Inflammatory macrophage treated with lipopolysaccharide for 1 hour (primary cell): Measurements from ENCODE around the gene DLG2.

Source experiments
- DNase-seq, 2 donors: peaks; one replicate each; pipeline ENCODE4 v3.0.0-alpha.2; 2020 to 2022

Gene DLG2

GRCh38 chr11:83689144-83689780 is 1937.9 kb downstream of the DLG2 start:
- DNase-seq: no peak

GRCh38 chr11:83687787-83688186 is 1939.4 kb downstream of the DLG2 start:
- DNase-seq: no peak

- no peak for DNase-seq
These were observed 1941.4 kb downstream of the DLG2 start for GRCh38 chr11:83685730-83686129.

GRCh38 chr11:83684071-83684470 is 1943.1 kb downstream of the DLG2 start:
- no peak for DNase-seq

- no peak for DNase-seq
These were observed 1944.6 kb downstream of the DLG2 start for GRCh38 chr11:83682611-83682973.

GRCh38 chr11:83681906-83682610 is 1945.1 kb downstream of the DLG2 start:
- DNase-seq: no peak

- no peak for DNase-seq
These were observed 1945.9 kb downstream of the DLG2 start for GRCh38 chr11:83681031-83681781.

- no peak for DNase-seq
These were observed 1946.8 kb downstream of the DLG2 start for GRCh38 chr11:83680321-83680720.

- DNase-seq: no peak
These were observed 1948.1 kb downstream of the DLG2 start for GRCh38 chr11:83678831-83679584.

GRCh38 chr11:83677730-83678129 is 1949.4 kb downstream of the DLG2 start:
- DNase-seq: no peak

GRCh38 chr11:83676056-83676601 is 1951.0 kb downstream of the DLG2 start:
- DNase-seq: no peak

- DNase-seq: no peak
These were observed 1952.8 kb downstream of the DLG2 start for GRCh38 chr11:83674102-83674896.

- DNase-seq: no peak
These were observed 1955.9 kb downstream of the DLG2 start for GRCh38 chr11:83671289-83671688.

- DNase-seq: no peak
These were observed 1961.0 kb downstream of the DLG2 start for GRCh38 chr11:83666149-83666548.

GRCh38 chr11:83663988-83664387 is 1963.2 kb downstream of the DLG2 start:
- DNase-seq: no peak

- no peak for DNase-seq
These were observed 1963.7 kb downstream of the DLG2 start for GRCh38 chr11:83663446-83663845.

- no peak for DNase-seq
These were observed 1964.7 kb downstream of the DLG2 start for GRCh38 chr11:83662494-83662893.

- DNase-seq: no peak
These were observed 1965.4 kb downstream of the DLG2 start for GRCh38 chr11:83661491-83662350.

GRCh38 chr11:83659466-83659865 is 1967.7 kb downstream of the DLG2 start:
- DNase-seq: no peak

GRCh38 chr11:83656796-83657330 is 1970.3 kb downstream of the DLG2 start:
- DNase-seq: no peak

- DNase-seq: no peak
These were observed 1971.2 kb downstream of the DLG2 start for GRCh38 chr11:83655976-83656375.
